GM23338 (cell line): ENCODE data around the gene EXOC4.

Source experiments
- CREB1 ChIP-seq: fragments of 250-450 bp; sonication (Bioruptor Pico); IDR thresholded peaks from 2 replicates; pipeline ENCODE4 v1.5.0; 2020; ENCODE audit warnings: low read depth, mild to moderate bottlenecking, moderate library complexity
- CTCF ChIP-seq, 2 experiments: fragments of 200-600 bp in 1 of 2; sonication (generic) in 1 of 2; conservative IDR thresholded peaks; 2 replicates each; pipeline versions ENCODE4 v1.5.1 to v1.6.1; 2016 to 2017; ENCODE audit warnings: antibody characterized with exemption in 2 of 2, low read depth in 2 of 2, mild to moderate bottlenecking in 2 of 2, moderate library complexity in 1 of 2
- EZH2 ChIP-seq: fragments of 200-600 bp; sonication (generic); IDR thresholded peaks from one replicate; pipeline ENCODE4 v1.8.0; 2017; ENCODE audit warnings: antibody characterized with exemption, mild to moderate bottlenecking, low read depth; ENCODE audit not compliant: unreplicated experiment
- EZH2phosphoT487 ChIP-seq: fragments of 200-600 bp; sonication (generic); IDR thresholded peaks from one replicate; pipeline ENCODE4 v1.8.1; 2018; ENCODE audit warnings: antibody characterized with exemption; ENCODE audit not compliant: unreplicated experiment
- NANOG ChIP-seq: IDR thresholded peaks from 2 replicates; pipeline ENCODE4 v1.6.1; 2016; ENCODE audit warnings: antibody characterized with exemption, borderline replicate concordance
- POLR2AphosphoS5 ChIP-seq: IDR thresholded peaks from 2 replicates; pipeline ENCODE4 v1.6.1; 2016; ENCODE audit warnings: antibody characterized with exemption, low read depth
- REST ChIP-seq: IDR thresholded peaks from one replicate; pipeline ENCODE4 v1.6.1; 2018; ENCODE audit warnings: antibody characterized with exemption; ENCODE audit not compliant: unreplicated experiment
- ZNF114 ChIP-seq: fragments of 250-450 bp; sonication (Bioruptor Pico); IDR thresholded peaks from 2 replicates; pipeline ENCODE4 v1.5.0; 2020; ENCODE audit warnings: mild to moderate bottlenecking, moderate library complexity

GRCh38 chr7:133999178-133999577 is 746.3 kb downstream of the EXOC4 start:
- no peak for TF ChIP-seq CTCF (conservative IDR thresholded peaks at IDR 0.05; ENCODE audit: low read depth in 2 of 2)
- no peak for TF ChIP-seq CREB1 (CRISPR knock-in tag)
- no peak for TF ChIP-seq EZH2phosphoT487
- TF ChIP-seq POLR2AphosphoS5: no peak
- TF ChIP-seq REST: no peak
- TF ChIP-seq EZH2: no peak
- TF ChIP-seq ZNF114 (CRISPR knock-in tag): no peak
- no peak for TF ChIP-seq NANOG
